Epidermal melanocyte (primary cell): ENCODE data around the gene NFILZ.
"Not testable (repeated sequence)": the region's sequence is repeated elsewhere in the genome, so short reads cannot be mapped to it uniquely, and the experiment has no call there.

ENCODE experiments used
- DNase-seq: peaks from one replicate; pipeline ENCODE4 v3.0.0; 2011; ENCODE audit warnings: low spot score; ENCODE audit not compliant: insufficient read length

The NFILZ gene

GRCh38 chr19:8611391-8611876, 19.0 kb upstream of the NFILZ start:
- DNase-seq: no peak

- no peak for DNase-seq
Observed at GRCh38 chr19:8611877-8612806, 18.3 kb upstream of the NFILZ start.

- DNase-seq: no peak
Observed at GRCh38 chr19:8612807-8613171, 17.6 kb upstream of the NFILZ start.

DNA sequence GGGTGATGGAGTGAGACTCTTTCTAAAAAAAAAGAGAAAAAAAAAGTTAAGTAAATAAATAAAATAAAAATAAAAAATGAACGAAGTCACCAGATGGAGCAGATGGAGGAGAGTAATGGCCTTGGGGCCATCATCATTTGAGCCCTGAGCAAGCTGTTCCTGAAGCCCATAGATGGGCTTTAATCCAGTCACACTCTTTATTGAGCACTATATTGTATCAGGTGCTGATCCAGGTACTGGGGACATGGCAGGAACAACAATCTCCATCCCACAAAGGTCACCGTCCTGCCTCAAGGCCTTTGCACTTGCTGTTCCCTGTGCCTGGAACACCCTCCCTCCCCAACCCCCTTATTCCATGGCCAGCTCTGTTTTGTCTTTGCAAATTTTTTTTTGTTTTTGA, 16.0 kb upstream of the NFILZ start:
- no peak for DNase-seq

DNA sequence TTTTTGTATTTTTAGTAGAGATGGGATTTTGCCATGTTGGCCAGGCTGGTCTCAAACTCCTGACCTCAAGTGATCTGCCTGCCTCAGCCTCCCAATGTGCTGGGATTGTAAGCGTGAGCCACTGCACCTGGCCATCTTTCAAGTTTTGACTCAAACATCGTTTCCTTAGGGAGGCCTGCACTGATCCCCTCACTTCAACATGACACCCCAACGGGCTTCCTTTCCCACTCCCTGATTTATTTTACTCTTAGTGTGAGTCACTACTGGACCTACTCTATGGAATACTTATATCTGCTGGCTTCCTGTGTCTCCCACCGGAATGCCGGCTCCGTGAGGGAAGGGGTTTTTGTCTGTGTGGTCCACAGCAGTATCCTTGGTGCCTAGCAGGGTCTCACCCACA, 15.4 kb upstream of the NFILZ start:
- no peak for DNase-seq

GRCh38 chr19:8615813-8616596, 14.4 kb upstream of the NFILZ start:
- DNase-seq: no peak

DNA sequence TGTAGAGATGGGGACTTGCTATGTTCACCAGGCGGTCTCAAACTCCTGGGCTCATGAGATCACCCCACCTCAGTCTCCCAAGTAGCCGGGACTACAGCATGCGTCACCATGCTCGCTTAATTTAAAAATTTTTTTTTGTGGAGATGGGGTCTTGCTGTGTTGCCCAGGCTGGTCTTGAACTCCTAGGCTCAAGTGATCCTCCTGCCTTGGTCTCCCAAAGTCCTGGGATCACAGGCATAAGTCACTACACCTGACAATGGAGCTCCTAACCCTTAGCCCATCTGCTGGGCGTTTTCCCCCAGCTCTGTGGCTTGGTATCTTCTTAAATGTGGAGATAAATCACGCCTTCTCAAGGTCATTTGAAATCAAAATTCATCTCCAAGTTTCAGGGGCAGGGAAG, 13.6 kb upstream of the NFILZ start:
- no peak for DNase-seq

DNA sequence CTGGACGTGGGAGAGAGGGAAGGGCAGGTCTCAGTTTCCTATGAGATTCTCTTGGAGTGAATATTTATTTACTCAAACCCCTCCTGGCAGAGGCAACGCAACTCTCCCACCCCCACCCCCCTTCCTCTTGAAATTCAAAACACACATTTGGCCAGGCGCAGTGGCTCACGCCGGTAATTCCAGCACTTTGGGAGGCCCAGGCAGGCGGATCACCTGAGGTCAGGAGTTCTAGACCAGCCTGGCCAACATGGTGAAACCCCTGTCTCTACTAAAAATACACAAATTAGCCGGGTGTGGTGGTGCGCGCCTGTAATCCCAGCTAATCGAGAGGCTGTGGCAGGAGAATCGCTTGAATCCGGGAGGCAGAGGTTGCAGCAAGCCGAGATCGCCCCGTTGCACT, 13.1 kb upstream of the NFILZ start:
- not testable (repeated sequence) for DNase-seq

GRCh38 chr19:8617984-8618383, 12.4 kb upstream of the NFILZ start:
- DNase-seq: no peak

- no peak for DNase-seq
Observed at GRCh38 chr19:8618751-8619150, 11.7 kb upstream of the NFILZ start.

- not testable (repeated sequence) for DNase-seq
Observed at GRCh38 chr19:8622886-8623285, 7.5 kb upstream of the NFILZ start.

DNA sequence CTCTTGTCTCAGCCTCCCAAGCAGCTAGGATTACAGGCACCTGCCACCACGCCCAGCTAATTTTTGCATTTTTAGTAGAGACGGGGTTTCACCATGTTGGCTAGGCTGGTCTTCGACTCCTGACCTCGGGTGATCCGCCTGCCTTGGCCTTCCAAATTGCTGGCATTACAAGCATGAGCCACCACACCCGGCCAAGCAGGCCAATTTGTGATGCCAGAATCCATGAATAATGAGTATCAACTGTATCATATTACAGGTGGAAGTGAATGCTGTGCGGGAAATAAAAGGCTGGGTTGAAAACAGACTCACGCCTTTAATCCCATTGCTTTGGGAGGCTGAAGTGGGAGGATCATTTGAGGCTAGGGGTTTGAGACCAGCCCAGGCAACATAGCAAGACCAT, 3.6 kb upstream of the NFILZ start:
- no peak for DNase-seq

GRCh38 chr19:8629184-8629583, 1.2 kb upstream of the NFILZ start:
- DNase-seq: no peak

- DNase-seq: no peak
Observed at GRCh38 chr19:8630796-8631424, 477 bp downstream of the NFILZ start.

GRCh38 chr19:8631425-8631819, 989 bp downstream of the NFILZ start:
- DNase-seq: no peak

DNA sequence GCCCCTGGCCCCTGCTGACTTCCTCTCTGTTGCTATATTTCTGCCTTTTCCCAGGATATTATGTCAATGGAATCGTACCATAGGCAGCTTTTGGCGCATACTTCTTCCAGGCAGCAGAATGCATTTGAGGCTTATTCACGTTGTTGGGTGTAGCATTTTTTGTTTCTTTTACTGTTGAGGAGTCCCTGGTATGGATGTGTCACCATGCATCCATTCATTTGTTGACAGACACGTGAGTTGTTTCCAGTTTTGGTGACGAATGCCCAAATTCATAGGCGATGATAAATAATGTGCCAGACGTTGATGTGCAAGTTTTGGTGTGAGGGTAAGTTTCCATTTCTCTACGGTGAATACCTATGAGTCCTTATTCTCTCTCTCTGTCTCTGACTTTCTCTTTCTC, 5.0 kb downstream of the NFILZ start:
- DNase-seq: no peak

DNA sequence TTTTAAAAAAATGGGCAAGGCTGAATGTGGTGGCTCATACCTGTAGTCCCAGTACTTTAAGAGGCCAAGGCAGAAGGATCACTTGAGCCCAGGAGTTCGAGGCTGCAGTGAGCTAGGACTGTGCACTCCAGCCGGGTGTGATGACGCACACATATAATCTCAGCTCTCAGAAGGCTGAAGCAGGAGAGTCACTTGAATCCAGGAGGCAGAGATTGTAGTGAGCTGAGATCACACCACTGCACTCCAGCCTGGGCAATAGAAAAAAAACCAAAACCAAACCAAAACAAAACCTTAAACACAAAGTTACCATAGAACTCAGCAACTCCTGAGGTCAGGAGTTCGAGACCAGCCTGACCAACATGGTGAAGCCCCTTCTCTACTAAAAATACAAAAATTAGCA, 6.6 kb downstream of the NFILZ start:
- not testable (repeated sequence) for DNase-seq

GRCh38 chr19:8638078-8638619, 7.7 kb downstream of the NFILZ start:
- no peak for DNase-seq

DNA sequence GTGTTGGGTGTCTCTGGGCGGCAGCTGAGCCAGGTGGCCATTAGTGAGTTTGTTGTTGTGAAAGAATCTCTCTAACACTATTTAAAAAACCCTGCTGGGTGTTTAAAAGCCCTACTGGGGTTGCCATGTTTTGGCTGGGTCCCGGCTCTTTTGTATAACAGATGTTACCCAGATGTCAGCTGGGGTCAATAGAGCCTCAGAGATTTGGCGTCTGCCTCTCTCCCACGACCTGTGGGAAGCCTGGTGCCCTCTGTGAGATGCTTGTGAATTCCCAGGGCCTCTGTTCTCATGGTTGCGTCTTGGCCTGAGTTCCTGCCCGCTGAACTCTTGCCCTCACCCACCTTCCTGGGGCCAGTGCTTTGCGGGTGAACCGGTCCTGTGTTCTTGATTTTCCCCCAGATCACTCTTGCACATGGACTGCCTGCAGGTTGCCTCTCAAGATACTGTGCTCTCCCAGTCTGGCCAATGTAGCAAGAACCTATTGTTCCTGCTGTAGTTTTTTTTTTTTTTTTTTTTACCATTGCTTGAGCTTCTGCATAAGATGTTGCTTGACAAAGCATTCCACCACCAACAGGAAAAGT, 9.5 kb downstream of the NFILZ start:
- no peak for DNase-seq

- no peak for DNase-seq
Observed at GRCh38 chr19:8640402-8641004, 10.1 kb downstream of the NFILZ start.
